Stomach smooth muscle (tissue), 2 donors: ENCODE results near the gene TUSC2.
A peak's percentile ranks its signal among the peaks of the same experiment; 100 is the strongest.

Experiments
- H3K27ac ChIP-seq: one replicate; pipeline ENCODE4 v1.7.0; 2013; ENCODE audit warnings: mild to moderate bottlenecking, low read length, inconsistent platforms
- H3K27me3 ChIP-seq, 2 donors: one replicate each; pipeline ENCODE4 v1.7.0; 2013; ENCODE audit warnings: low read length in 2 of 2; ENCODE audit not compliant: insufficient read depth in 2 of 2, control insufficient read depth in 1 of 2
- H3K36me3 ChIP-seq, 2 donors: one replicate each; pipeline ENCODE4 v1.7.0; 2013; ENCODE audit warnings: low read length in 2 of 2; ENCODE audit not compliant: control insufficient read depth in 2 of 2, insufficient read depth in 2 of 2
- H3K4me1 ChIP-seq: one replicate; pipeline ENCODE4 v1.7.0; 2013; ENCODE audit warnings: low read length; ENCODE audit not compliant: control insufficient read depth, insufficient read depth
- H3K4me3 ChIP-seq, 2 donors: one replicate each; pipeline ENCODE4 v1.7.0; 2013; ENCODE audit warnings: low read length in 2 of 2
- H3K9ac ChIP-seq, 2 donors: one replicate each; pipeline ENCODE4 v1.7.0; 2013; ENCODE audit warnings: low read length in 2 of 2, mild to moderate bottlenecking in 1 of 2
- H3K9me3 ChIP-seq, 2 donors: one replicate each; pipeline ENCODE4 v1.7.0; 2013; ENCODE audit warnings: low read length in 2 of 2; ENCODE audit not compliant: control insufficient read depth in 2 of 2
- donor health status: healthy.
- donor health status: Pancreatic carcinoma.

TUSC2 gene

DNA sequence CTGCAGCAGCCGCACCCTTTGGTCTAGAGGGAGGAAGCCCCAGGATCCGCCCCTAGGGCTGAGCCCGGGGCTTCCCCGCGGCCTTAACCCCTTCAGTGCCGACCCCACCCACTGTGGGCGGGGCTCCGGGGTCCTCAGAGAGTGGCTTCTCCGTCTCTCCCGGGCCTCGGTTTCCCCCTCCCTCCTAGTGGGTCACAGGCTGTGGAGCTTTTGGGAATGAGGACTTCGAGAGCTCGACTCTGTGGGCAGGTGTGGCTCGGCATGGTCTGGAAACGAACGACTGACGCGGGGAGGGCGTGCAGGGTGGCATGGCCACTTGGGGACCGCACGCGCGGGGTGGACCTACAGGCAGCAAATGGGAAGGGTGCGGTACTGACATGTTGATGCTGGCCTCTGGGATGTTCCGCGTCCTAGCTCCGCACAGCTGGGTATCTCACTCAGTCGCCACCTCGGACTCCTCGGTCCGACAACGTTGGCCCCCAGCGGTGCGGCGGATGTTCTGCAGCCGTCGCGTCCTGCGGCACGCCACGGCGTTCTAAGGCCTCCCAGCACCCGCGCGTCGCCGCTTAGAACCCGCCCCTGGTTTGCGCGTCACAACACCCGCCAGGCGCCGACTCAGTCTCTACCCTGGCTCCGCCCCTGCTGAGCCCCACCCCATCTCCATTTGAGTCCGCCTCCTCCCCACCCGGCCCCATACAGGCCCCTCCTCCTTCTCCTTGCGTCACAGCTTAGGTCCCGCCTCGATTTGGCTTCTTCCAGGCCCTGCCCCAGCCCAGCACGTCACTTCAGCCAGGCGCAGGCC, 29.0 kb downstream of the TUSC2 start, which contains the start of the genes HYAL3 and NAA80:
Gene HYAL3 (minus strand): TSS at position 570 of the 802 bp plus-strand sequence. CDS start 3,803 bp downstream, outside the sequence.
Gene NAA80 (minus strand): TSS at position 570 of the 802 bp plus-strand sequence. CDS start 1,942 bp downstream, outside the sequence.
- Histone ChIP-seq H3K27ac (peak within 1 kb of the TSS; percentile 84), H3K4me3 (peak within 1 kb of the TSS; percentile 71 to 92), H3K36me3 (no peaks in the 10 kb centered on the region), H3K27me3 (no peaks in the 10 kb centered on the region), H3K4me1 (peaks cover 39% of the 10 kb centered on the region), H3K9me3 (no peaks in the 10 kb centered on the region), H3K9ac (peak within 1 kb of the TSS; percentile 73 to 89)

DNA sequence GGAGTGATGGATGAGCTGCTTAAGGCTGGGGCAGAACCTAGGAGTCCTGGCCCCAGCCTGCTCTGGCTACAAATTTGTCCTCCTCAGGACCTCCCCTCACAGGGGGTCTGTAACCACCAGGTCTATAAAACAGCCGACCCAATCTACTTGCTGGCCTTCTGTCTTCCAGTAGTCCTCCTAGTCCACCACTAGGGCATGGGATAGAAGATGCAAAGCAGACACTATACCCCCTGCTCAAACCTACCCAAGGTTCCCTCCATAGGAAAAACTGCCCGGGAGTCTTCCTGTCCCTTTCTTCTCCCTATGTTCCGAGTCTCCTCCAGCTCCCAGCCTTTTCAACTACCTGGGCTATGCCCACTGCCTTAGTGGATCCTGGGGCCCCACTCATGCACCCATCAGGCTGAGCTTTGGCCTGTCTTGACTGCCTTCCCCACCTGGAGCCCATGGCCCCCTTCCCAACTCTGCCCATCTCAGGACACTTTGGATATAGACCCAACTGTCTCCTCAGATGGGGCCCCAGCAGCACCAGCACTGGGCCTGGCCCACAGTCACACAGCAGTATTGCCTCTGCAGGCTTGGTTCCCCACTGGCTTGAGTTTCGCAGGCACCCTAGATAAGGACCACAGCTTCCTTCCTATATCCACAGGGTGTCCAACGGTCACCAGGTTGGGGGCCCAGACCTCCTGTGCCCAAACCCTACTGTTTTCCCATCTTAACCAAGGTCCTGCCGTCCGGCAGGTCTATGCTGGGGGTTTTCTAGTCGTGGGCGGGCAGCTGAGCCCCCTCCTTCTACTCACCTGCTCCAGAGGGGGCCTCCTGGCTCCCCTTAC, 29.9 kb downstream of the TUSC2 start:
- Histone ChIP-seq H3K4me1 (peaks cover 35% of the 10 kb centered on the region), H3K9ac (peak overlapping the region; percentile 73 to 87), H3K27me3 (no peaks in the 10 kb centered on the region), H3K9me3 (no peaks in the 10 kb centered on the region), H3K36me3 (no peaks in the 10 kb centered on the region), H3K4me3 (peak overlapping the region; percentile 71 to 92), H3K27ac (peak overlapping the region; percentile 84)

- Histone ChIP-seq H3K9ac (no peak overlapping the region), H3K27me3 (no peaks in the 10 kb centered on the region), H3K9me3 (no peaks in the 10 kb centered on the region), H3K36me3 (no peaks in the 10 kb centered on the region), H3K27ac (no peak overlapping the region), H3K4me1 (peaks cover 34% of the 10 kb centered on the region), H3K4me3 (no peak overlapping the region)
Measured at GRCh38 chr3:50297384-50297775, 30.6 kb downstream of the TUSC2 start.

DNA sequence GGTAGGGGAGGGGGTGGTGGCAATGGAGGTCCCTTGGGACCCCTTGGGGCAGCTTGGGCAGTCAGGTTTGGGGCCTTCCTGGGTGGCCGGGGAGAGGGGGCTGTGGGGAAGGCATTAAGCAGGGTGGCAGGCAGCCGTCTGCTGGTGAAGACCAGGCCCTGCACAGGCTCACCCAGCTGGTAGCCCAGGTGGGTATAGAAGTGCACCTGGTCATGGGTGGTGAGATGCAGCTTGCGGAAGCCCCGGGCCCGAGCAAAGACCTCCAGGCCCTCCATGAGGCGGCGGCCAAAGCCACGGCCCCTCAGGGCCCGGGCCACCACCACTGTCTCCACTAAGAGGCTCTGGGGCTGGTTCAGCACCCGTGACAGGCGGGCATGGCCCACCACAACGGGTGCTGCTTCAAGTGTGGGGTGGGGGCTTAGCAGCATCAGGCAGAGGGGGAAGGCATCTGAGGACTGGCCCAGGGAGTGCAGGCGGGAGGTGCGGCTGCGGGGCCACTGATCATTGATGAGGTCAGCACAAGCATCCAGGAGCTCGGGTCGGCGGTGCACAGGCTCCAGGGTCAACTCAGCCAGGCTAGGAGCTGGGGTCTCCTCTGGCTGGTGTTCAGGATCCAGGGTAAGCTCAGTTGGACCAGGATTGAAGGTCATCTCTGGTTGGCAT, 31.2 kb downstream of the TUSC2 start:
- H3K27me3 ChIP-seq, result no peaks in the 10 kb centered on the region
- H3K36me3 ChIP-seq, result no peaks in the 10 kb centered on the region
- no peak overlapping the region for H3K27ac ChIP-seq
- H3K9ac ChIP-seq, result no peak overlapping the region
- peaks cover 33% of the 10 kb centered on the region for H3K4me1 ChIP-seq
- H3K4me3 ChIP-seq, result no peak overlapping the region
- H3K9me3 ChIP-seq, result no peaks in the 10 kb centered on the region

GRCh38 chr3:50295553-50296431, 32.2 kb downstream of the TUSC2 start:
- H3K27ac ChIP-seq, result no peak overlapping the region
- H3K9me3 ChIP-seq, result no peaks in the 10 kb centered on the region
- H3K27me3 ChIP-seq, result no peaks in the 10 kb centered on the region
- no peaks in the 10 kb centered on the region for H3K36me3 ChIP-seq
- H3K9ac ChIP-seq, result no peak overlapping the region
- no peak overlapping the region for H3K4me3 ChIP-seq
- peaks cover 42% of the 10 kb centered on the region for H3K4me1 ChIP-seq

GRCh38 chr3:50294492-50295403, 33.3 kb downstream of the TUSC2 start:
- H3K4me1 ChIP-seq, result peaks cover 38% of the 10 kb centered on the region
- no peaks in the 10 kb centered on the region for H3K9me3 ChIP-seq
- no peaks in the 10 kb centered on the region for H3K27me3 ChIP-seq
- no peak overlapping the region for H3K9ac ChIP-seq
- no peak overlapping the region for H3K4me3 ChIP-seq
- no peak overlapping the region for H3K27ac ChIP-seq
- H3K36me3 ChIP-seq, result peaks cover 5 to 7% of the 10 kb centered on the region in 2 donors

DNA sequence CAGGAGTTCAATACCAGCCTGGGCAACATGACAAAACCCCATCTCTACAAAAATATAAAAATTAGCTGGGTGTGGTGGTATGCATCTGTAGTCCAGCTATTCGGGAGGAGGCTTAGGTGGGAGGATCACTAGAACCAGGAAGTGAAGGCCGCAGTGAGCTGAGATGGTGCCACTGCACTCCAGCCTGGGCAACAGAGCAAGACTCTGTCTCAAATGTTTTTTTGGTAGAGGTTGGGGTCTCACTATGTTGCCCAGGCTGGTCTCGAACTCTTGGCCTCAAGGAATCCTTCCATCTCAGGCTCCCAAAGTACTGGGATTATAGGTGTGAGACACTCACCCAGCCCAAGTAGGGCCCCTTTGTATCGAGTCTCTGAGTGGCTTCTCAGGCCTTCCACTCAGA, 33.9 kb downstream of the TUSC2 start:
- Histone ChIP-seq H3K4me1 (peaks cover 34% of the 10 kb centered on the region), H3K9ac (no peak overlapping the region), H3K4me3 (no peak overlapping the region), H3K9me3 (no peaks in the 10 kb centered on the region), H3K27me3 (no peaks in the 10 kb centered on the region), H3K36me3 (peaks cover 11 to 13% of the 10 kb centered on the region in 2 donors), H3K27ac (no peak overlapping the region)

DNA sequence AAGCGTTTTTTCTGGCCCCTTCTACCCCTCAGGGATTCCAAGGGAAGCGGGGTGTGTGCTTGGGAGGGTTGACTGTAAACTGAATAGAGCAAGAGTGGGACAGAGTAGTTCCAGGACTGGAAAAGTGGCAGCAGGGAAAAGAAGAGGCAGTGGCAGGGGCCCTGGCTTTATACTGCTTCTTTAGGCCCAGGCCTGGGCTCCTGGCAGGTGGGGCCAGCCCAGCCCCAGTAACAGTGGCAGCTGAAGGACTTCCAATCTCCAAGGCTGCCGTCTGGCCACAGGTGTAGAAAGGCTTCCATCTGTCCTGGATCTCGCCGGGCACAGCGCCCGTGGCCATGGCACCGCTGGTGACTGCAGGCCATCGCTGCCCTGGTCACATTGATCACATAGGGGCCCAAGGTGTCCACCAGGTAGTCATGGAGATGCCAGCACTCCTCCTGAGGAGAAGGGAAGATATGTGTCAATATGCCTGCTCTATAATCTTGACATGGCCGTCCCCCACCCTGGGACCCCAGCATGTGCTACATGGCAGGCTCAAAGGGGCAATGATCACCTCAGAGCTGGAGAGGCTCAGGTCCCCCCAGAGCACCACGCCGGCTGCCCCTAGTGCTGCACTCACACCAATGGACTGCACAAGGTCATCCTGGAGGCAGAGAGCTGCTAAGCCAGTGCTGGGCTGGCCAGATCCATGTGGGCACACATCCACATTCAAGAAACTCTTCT, 34.8 kb downstream of the TUSC2 start:
- Histone ChIP-seq H3K27me3 (no peaks in the 10 kb centered on the region), H3K4me1 (peaks cover 26% of the 10 kb centered on the region), H3K9me3 (no peaks in the 10 kb centered on the region), H3K36me3 (peaks cover 20 to 22% of the 10 kb centered on the region in 2 donors), H3K9ac (peak overlapping the region; percentile 77 to 92), H3K4me3 (peak overlapping the region; percentile 50 to 92), H3K27ac (peak overlapping the region; percentile 90)
